HG03108 (cell line): ENCODE results near the gene AEBP1.

ENCODE experiments used
- ATAC-seq: cut with Tn5 transposase; IDR thresholded peaks from one replicate; pipeline ENCODE4 v1.9.1; 2021; ENCODE audit warnings: moderate library complexity; ENCODE audit not compliant: unreplicated experiment

Gene AEBP1

GRCh38 chr7:44102846-44103565, 1.1 kb upstream of the AEBP1 start:
- no peak for ATAC-seq

- no peak for ATAC-seq
Observed at GRCh38 chr7:44103566-44103922, 601 bp upstream of the AEBP1 start.

- ATAC-seq = no peak
Observed at GRCh38 chr7:44104860-44105771, 971 bp downstream of the AEBP1 start.

- ATAC-seq = no peak
Observed at GRCh38 chr7:44105832-44106231, 1.7 kb downstream of the AEBP1 start.

GRCh38 chr7:44106311-44107065, 2.3 kb downstream of the AEBP1 start:
- no peak for ATAC-seq

- ATAC-seq = no peak
Observed at GRCh38 chr7:44107116-44107960, 3.2 kb downstream of the AEBP1 start.

GRCh38 chr7:44107961-44108767, 4.0 kb downstream of the AEBP1 start:
- no peak for ATAC-seq

- ATAC-seq = no peak
Observed at GRCh38 chr7:44108768-44109750, 4.9 kb downstream of the AEBP1 start.

- ATAC-seq = no peak
Observed at GRCh38 chr7:44109991-44110390, 5.8 kb downstream of the AEBP1 start.

- ATAC-seq = no peak
Observed at GRCh38 chr7:44110719-44111635, 6.8 kb downstream of the AEBP1 start.

- no peak for ATAC-seq
Observed at GRCh38 chr7:44111761-44112160, 7.6 kb downstream of the AEBP1 start.

- ATAC-seq = no peak
Observed at GRCh38 chr7:44112231-44112996, 8.3 kb downstream of the AEBP1 start.

- ATAC-seq = no peak
Observed at GRCh38 chr7:44112997-44113763, 9.0 kb downstream of the AEBP1 start.

- no peak for ATAC-seq
Observed at GRCh38 chr7:44113764-44114354, 9.7 kb downstream of the AEBP1 start.

GRCh38 chr7:44114586-44115310, 10.6 kb downstream of the AEBP1 start:
- ATAC-seq = no peak
